K562 (cell line): ENCODE measurements around the gene HOXC10. TPM values are rescaled to one million over a fixed set of nuclear protein-coding genes. Genes with fewer than 3 reads are reported as not detected.

Experiments used
- ATAC-seq: fragments of 200-7000 bp; cut with Tn5 transposase; 3 replicates; pipeline ENCODE4 v1.9.1; 2020; ENCODE audit warnings: moderate library complexity
- BruUV-seq: library from RNA; stranded (reverse); fragments of 400-500 nt; replicated peaks from 2 replicates; lab custom pipeline; 2021; lab: Mats Ljungman, UMichigan
- CTCF ChIA-PET: fragments of 300-600 bp; formaldehyde crosslinking; extraction: SDS; loops from one replicate; lab custom pipeline; 2021; ENCODE audit warnings: low intra/inter-chr PET ratio; lab: Yijun Ruan, JAX
- POLR2A ChIA-PET: fragments of 300-600, 350-650 bp; sonication (Branson Sonifier 250); formaldehyde crosslinking; extraction: SDS; loops from one replicate; lab custom pipeline; 2021; ENCODE audit warnings: antibody characterized with exemption, inconsistent platforms; lab: Yijun Ruan, JAX
- DNase-seq, 4 experiments: peaks; one replicate each; pipeline versions ENCODE4 v3.0.0 to v3.0.0-alpha.2; 2011 to 2018; ENCODE audit warnings: low spot score in 3 of 4, mixed read lengths in 3 of 4; ENCODE audit errors: extremely low read depth in 1 of 4
- FAIRE-seq: peaks from 2 replicates; lab custom pipeline; 2011; peaks lifted over from hg19 to GRCh38; lab: Jason Lieb, UNC
- H2AFZ ChIP-seq: 2 replicates; pipeline ENCODE4 v1.6.0; 2011; ENCODE audit warnings: low read depth, low read length, control low read depth, inconsistent platforms
- H3K27ac ChIP-seq: fragments of 200-600 bp; 3 replicates; pipeline ENCODE4 v1.8.0; 2011; ENCODE audit warnings: low read depth, mild to moderate bottlenecking, control low read depth, inconsistent platforms, low read length, moderate library complexity, mixed read lengths; ENCODE audit errors: extremely low read depth
- H3K27me3 ChIP-seq, 2 experiments: fragments of 300-600 bp in 1 of 2; 2 replicates in 1 of 2; 3 replicates in 1 of 2; pipeline versions ENCODE4 v1.6.0 to v1.8.0; 2011; ENCODE audit warnings: inconsistent platforms in 2 of 2, low read length in 2 of 2, mild to moderate bottlenecking in 1 of 2, mixed read lengths in 1 of 2, moderate library complexity in 1 of 2; ENCODE audit not compliant: control insufficient read depth in 2 of 2, insufficient read depth in 2 of 2
- H3K36me3 ChIP-seq: fragments of 300-600 bp; 3 replicates; pipeline ENCODE4 v1.8.0; 2011; ENCODE audit warnings: mild to moderate bottlenecking, low read length, inconsistent platforms; ENCODE audit not compliant: control insufficient read depth, insufficient read depth
- H3K4me1 ChIP-seq, 2 experiments: fragments of 200-600 bp in 1 of 2; replicated peaks in 1 of 2; 2 replicates in 1 of 2; 3 replicates in 1 of 2; pipeline versions ENCODE4 v1.5.1 to v1.8.0; 2011; ENCODE audit warnings: inconsistent platforms in 2 of 2, low read length in 2 of 2, mild to moderate bottlenecking in 1 of 2, mixed read lengths in 1 of 2, moderate library complexity in 1 of 2; ENCODE audit not compliant: control insufficient read depth in 2 of 2, insufficient read depth in 2 of 2
- H3K4me2 ChIP-seq: 2 replicates; pipeline ENCODE4 v1.6.1; 2011; ENCODE audit warnings: low read length, control low read depth, inconsistent platforms, mixed read lengths; ENCODE audit not compliant: insufficient read depth
- H3K4me3 ChIP-seq: fragments of 200-600 bp; sonication (generic), shearing (Covaris generic); 2 replicates; pipeline ENCODE4 v1.5.1; 2016; ENCODE audit warnings: control low read depth, inconsistent platforms
- H3K79me2 ChIP-seq: fragments of 200-600 bp; 3 replicates; pipeline ENCODE4 v1.8.0; 2011; ENCODE audit warnings: low read length, inconsistent platforms; ENCODE audit not compliant: control insufficient read depth, insufficient read depth
- H3K9ac ChIP-seq, 2 experiments: 2 replicates each; pipeline versions ENCODE4 v1.6.0 to v1.6.1; 2011; ENCODE audit warnings: low read depth in 2 of 2, low read length in 2 of 2, control low read depth in 1 of 2, inconsistent platforms in 1 of 2, mild to moderate bottlenecking in 1 of 2, mixed read lengths in 1 of 2; ENCODE audit not compliant: insufficient read depth in 1 of 2
- H3K9me1 ChIP-seq: one replicate; pipeline ENCODE4 v1.6.0; 2011; ENCODE audit warnings: inconsistent platforms, mild to moderate bottlenecking, low read length, moderate library complexity; ENCODE audit not compliant: control insufficient read depth, insufficient read depth
- H3K9me3 ChIP-seq: replicated peaks from 2 replicates; pipeline ENCODE4 v1.5.1; 2011; ENCODE audit warnings: low read depth, low read length, inconsistent platforms; ENCODE audit not compliant: control insufficient read depth, insufficient read depth
- H4K20me1 ChIP-seq: replicated peaks from 2 replicates; pipeline ENCODE4 v1.6.1; 2011; ENCODE audit warnings: low read length, inconsistent platforms, mixed read lengths; ENCODE audit not compliant: control insufficient read depth, insufficient read depth
- EWSR1 ChIP-seq: fragments of 450-650 bp; IDR thresholded peaks from 2 replicates; pipeline ENCODE4 v1.6.1; 2018; ENCODE audit warnings: borderline replicate concordance, mild to moderate bottlenecking, low read depth, moderate library complexity; ENCODE audit not compliant: partially characterized antibody
- GTF2A2 ChIP-seq: IDR thresholded peaks from 2 replicates; pipeline ENCODE4 v1.6.1; 2016; ENCODE audit warnings: mild to moderate bottlenecking, missing genetic modification characterization, missing compliant biosample characterization
- MEF2A ChIP-seq: IDR thresholded peaks from 2 replicates; pipeline ENCODE4 v1.6.1; 2011; ENCODE audit warnings: low read depth, mild to moderate bottlenecking, low read length, moderate library complexity; ENCODE audit not compliant: control insufficient read depth
- NEUROD1 ChIP-seq: fragments of 150-350 bp; IDR thresholded peaks from 2 replicates; pipeline ENCODE4 v1.6.1; 2014; ENCODE audit warnings: borderline replicate concordance, low read length, low read depth; ENCODE audit not compliant: partially characterized antibody
- WGBS: fragments of 100-300 bp; shearing (Covaris generic); methylation state at CpG from one replicate; pipeline ENCODE4 v1.1.6; 2016; ENCODE audit warnings: low coverage, mixed read lengths; ENCODE audit not compliant: insufficient coverage; ENCODE audit errors: missing lambda C conversion rate; 5-methylcytosine and 5-hydroxymethylcytosine counted together
- in situ Hi-C: fragments of 300-500 bp; cut with MboI; formaldehyde crosslinking; loops from 4 replicates; pipeline ENCODE4 v1.15.0; 2018; ENCODE audit warnings: inconsistent platforms, mixed read lengths
- intact Hi-C: fragments of 100-400 bp; cut with micrococcal nuclease; formaldehyde crosslinking; loops from 2 replicates; pipeline ENCODE4 v1.14.2; 2022
- polyA plus RNA-seq, 8 experiments: library from polyadenylated mRNA; depleted of rRNA in 4 of 8; stranded (reverse) in 5 of 8; unstranded in 3 of 8; fragments of >200 nt; fragmentation: Nextera tagmentation in 2 of 8; fragmentation: Illumina TruSeq in 1 of 8; extraction: Ambion mirVana in 2 of 8; extraction: Trizol in 1 of 8; gene quantifications; 2 replicates each; pipeline versions ENCODE4 v1.2.1 to v1.2.3, GENCODE V29; 2011 to 2014; ENCODE audit warnings: inconsistent platforms in 1 of 8, missing spikeins in 1 of 8
- total RNA-seq, 7 experiments: library from RNA; depleted of rRNA in 6 of 7; stranded (reverse); fragments of >200 nt in 6 of 7; fragmentation: Illumina TruSeq in 2 of 7; extraction: Trizol in 2 of 7; gene quantifications; 2 replicates each; pipeline versions ENCODE4 v1.2.1 to v1.2.3, GENCODE V29; 2011 to 2021; ENCODE audit warnings: low replicate concordance in 1 of 7
- TF ChIP-seq, protein P1 (sequence below): fragments of 250-450 bp; sonication (Bioruptor Pico); IDR thresholded peaks from 2 replicates; pipeline ENCODE4 v1.8.0; 2022; ENCODE audit warnings: inconsistent platforms, mild to moderate bottlenecking, moderate library complexity, borderline replicate concordance

HOXC10 gene
- total and polyA plus RNA-seq, 9 of the 15 experiments (the other 6 are each of a cell fraction or from before 2014, with no cell fraction given): 0.13 to 0.77 (median 0.35) TPM; not detected in 2

DNA sequence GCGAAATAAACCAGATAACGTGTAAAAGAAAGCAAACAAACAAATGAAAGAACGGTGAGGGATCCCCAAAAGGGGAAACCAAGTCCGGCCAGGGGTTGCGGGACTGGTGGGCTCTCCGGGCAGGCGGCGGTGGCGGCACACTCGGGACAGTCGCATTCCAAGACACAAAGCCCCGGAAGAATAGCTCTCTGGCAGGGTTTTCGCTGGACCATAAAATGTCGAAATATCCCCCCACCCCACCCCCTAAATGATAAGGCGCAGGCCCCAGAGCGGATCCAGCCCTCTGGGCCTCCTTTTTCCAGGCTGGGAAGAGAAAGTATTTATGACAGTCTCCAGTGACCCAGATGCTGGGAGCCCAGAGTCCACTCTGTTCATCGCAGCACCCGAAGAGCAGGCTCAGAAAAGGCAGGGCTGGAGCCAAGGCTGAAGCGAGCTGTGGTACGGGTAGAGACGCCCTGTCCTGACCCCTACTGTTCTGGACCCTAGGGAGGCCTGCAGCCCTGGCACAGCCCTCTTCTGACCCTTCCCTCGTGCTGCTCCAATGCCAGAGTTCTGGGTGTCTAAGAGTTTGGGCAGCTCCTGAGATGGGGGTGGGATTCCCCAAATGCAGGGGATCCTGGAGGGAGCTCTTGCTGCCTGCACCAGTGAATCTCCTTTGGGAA lies 21.7 kb downstream of the HOXC10 start:
- CTCF ChIA-PET: interaction anchor here (0.7 to 3.0 kb wide), 11 partner anchors 13 to 210 kb away, joined by 3 to 42 read pairs (median 8); partner anchors contain the start of genes HOXC10 and HOXC5
- POLR2A ChIA-PET: interaction anchor here (0.6 to 1.7 kb wide), 7 partner anchors 10 to 274 kb away, joined by 3 to 10 read pairs (median 3); partner anchors contain the start of genes HNRNPA1 and SMUG1
- Histone ChIP-seq H3K4me2 (peak overlapping the region; percentile 54; the same call in 1 of the 2 replicates), H3K36me3 (no peaks in the 10 kb centered on the region), H3K27ac (no peak overlapping the region), H3K9me1 (no peaks in the 10 kb centered on the region), H3K79me2 (no peaks in the 10 kb centered on the region; the same call in 2 of the 3 replicates), H2AFZ (peak overlapping the region; percentile 15; the same call in 1 of the 2 replicates)
- ATAC-seq: no peak
- no peak for DNase-seq
- no TSS peak for BruUV-seq
- no peak for FAIRE-seq
- no peak for TF ChIP-seq EWSR1
- TF ChIP-seq MEF2A: no peak
- TF ChIP-seq, protein P1, sequence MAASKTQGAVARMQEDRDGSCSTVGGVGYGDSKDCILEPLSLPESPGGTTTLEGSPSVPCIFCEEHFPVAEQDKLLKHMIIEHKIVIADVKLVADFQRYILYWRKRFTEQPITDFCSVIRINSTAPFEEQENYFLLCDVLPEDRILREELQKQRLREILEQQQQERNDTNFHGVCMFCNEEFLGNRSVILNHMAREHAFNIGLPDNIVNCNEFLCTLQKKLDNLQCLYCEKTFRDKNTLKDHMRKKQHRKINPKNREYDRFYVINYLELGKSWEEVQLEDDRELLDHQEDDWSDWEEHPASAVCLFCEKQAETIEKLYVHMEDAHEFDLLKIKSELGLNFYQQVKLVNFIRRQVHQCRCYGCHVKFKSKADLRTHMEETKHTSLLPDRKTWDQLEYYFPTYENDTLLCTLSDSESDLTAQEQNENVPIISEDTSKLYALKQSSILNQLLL (CRISPR knock-in tag): no peak
- no peak for TF ChIP-seq GTF2A2
- no peak for TF ChIP-seq NEUROD1
- TF ChIP-seq, all 486 proteins: peak for 0
- H3K27me3 ChIP-seq: no peaks in the 10 kb centered on the region
- WGBS: 80% methylated on average over 18 of the region's 22 CpGs
- H3K4me3 ChIP-seq: no peak overlapping the region
- peak overlapping the region; percentile 17 to 79; a peak in 3 of 4 replicates for H3K9ac ChIP-seq
- H4K20me1 ChIP-seq: no peaks in the 10 kb centered on the region; the same call in 1 of the 2 replicates
- intact Hi-C loops: loop anchor here (1.0 to 2.0 kb wide), 3 partner anchors 26 to 185 kb away; partner anchors contain the start of gene HOXC5
- in situ Hi-C loops: no loop called here
- no peaks in the 10 kb centered on the region for H3K9me3 ChIP-seq
- peaks cover 22 to 41% of the 10 kb centered on the region in 2 experiments for H3K4me1 ChIP-seq
